ENCODE measurements around the gene RPL32. TPM values are rescaled to one million over a fixed set of nuclear protein-coding genes. Genes with fewer than 3 reads are reported as not detected.

RPL32 gene
- total and polyA plus RNA-seq, 9 of the 15 experiments (the other 6 are each of a cell fraction or from before 2014, with no cell fraction given): 2,738 to 6,200 (median 4,286) TPM

DNA sequence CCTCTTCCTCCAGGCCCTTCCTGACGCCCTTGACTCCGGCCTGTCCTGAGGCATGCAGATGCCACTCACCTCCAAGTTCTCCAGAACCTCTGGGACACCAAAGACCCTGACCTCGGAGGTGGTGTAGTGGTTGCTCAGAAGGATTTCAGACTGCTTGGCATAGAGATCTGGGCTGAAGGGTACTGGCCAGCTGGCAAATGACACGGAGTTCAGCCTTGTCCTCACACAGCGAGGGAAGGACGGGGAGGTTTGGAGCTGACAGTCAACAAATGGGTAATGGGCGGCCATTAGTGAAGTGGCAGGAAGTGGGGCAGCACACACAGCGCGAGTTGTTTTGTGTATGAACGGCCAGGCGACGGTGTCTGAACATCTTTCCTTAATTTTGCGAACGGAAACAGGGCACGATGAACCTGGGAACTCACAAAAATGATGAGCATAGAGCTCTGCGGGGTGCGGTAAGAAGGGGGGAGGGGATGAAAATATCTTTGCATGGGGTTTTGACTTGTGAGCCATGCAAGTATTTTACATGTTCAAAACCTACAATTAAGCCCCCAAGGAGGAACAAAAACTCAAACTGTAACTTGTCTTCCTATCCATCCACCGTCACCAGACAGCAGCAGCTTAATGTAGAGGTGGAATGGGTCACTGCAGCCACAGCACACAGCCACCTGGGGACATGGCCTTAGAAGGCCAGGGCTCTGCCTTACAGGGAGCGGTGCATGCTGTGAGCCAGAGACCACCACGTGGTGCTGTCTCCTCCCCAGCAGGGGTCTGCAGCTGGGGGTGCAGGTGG is 43.6 kb upstream of the RPL32 start (continued):
- TF ChIP-seq ZBTB7A (IDR thresholded peaks at IDR 0.05; ENCODE audit: borderline replicate concordance, control insufficient read depth, low read depth, low read length): 0 out of 2 replicates have a peak, but pooled peaks have one; percentile 23
- TF ChIP-seq, protein P1, sequence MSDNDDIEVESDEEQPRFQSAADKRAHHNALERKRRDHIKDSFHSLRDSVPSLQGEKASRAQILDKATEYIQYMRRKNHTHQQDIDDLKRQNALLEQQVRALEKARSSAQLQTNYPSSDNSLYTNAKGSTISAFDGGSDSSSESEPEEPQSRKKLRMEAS (CRISPR knock-in tag; IDR thresholded peaks at IDR 0.05): peak; percentile 14; the same call in 1 of the 2 replicates

DNA sequence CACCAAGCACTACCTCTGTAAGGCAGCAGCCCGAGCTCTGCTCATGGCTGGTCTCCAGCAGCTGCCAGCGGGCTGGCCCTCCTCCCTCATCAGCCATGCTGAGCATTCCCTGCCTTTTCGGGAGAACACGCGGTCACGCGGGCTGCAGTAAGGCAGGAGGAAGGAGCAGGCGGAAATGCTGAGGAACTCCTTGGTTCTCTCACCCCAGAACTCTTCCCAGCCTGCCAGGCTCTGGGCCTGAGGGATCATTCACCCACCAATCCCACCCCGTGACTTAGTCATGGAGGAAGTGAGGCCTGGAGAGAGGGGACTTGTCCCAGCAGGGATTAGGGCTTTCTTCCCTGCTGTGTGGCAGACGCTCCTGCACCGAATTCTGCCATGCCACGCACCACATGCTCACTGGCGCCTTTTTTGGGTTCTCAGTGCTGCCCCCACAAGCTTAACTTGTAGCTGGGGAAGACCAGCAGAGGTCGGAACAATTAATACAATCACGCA is 42.9 kb upstream of the RPL32 start:
- ChIA-PET POLR2A (interaction anchor here (0.6 kb wide), 1 partner anchor 16 kb away, joined by 3 read pairs; no protein-coding TSS in a partner anchor), CTCF (ENCODE audit: low intra/inter-chr PET ratio) (no interaction called here)
- Histone ChIP-seq H3K79me2 (ENCODE audit: control insufficient read depth, insufficient read depth, low read length) (no peaks in the 10 kb centered on the region), H3K4me1 (replicated peaks in 1 of 2; ENCODE audit: control insufficient read depth in 2 of 2, insufficient read depth in 2 of 2, low read length in 2 of 2) (peaks cover 31 to 61% of the 10 kb centered on the region in 2 experiments; a peak in 4 of 5 replicates), H3K9me3 (replicated peaks; ENCODE audit: control insufficient read depth, insufficient read depth, low read depth, low read length) (0 out of 2 replicates have a peak, but pooled peaks cover 3% of the 10 kb centered on the region), H3K9me1 (ENCODE audit: control insufficient read depth, insufficient read depth, low read length) (no peaks in the 10 kb centered on the region), H3K4me2 (ENCODE audit: insufficient read depth, low read length) (no peak overlapping the region), H3K27ac (ENCODE audit: extremely low read depth, low read depth, low read length) (no peak overlapping the region), H3K36me3 (ENCODE audit: control insufficient read depth, insufficient read depth, low read length) (no peaks in the 10 kb centered on the region), H4K20me1 (replicated peaks; ENCODE audit: control insufficient read depth, insufficient read depth, low read length) (no peaks in the 10 kb centered on the region), H3K4me3 (no peak overlapping the region), H2AFZ (ENCODE audit: low read depth, low read length) (no peak overlapping the region; the same call in 1 of the 2 replicates), H3K27me3 (ENCODE audit: control insufficient read depth in 2 of 2, insufficient read depth in 2 of 2, low read length in 2 of 2) (no peaks in the 10 kb centered on the region), H3K9ac (ENCODE audit: insufficient read depth in 1 of 2, low read depth in 2 of 2, low read length in 2 of 2) (peak overlapping the region in 1 of 2 experiments; percentile 32; a peak in 2 of 4 replicates)
- TF ChIP-seq, protein P2, sequence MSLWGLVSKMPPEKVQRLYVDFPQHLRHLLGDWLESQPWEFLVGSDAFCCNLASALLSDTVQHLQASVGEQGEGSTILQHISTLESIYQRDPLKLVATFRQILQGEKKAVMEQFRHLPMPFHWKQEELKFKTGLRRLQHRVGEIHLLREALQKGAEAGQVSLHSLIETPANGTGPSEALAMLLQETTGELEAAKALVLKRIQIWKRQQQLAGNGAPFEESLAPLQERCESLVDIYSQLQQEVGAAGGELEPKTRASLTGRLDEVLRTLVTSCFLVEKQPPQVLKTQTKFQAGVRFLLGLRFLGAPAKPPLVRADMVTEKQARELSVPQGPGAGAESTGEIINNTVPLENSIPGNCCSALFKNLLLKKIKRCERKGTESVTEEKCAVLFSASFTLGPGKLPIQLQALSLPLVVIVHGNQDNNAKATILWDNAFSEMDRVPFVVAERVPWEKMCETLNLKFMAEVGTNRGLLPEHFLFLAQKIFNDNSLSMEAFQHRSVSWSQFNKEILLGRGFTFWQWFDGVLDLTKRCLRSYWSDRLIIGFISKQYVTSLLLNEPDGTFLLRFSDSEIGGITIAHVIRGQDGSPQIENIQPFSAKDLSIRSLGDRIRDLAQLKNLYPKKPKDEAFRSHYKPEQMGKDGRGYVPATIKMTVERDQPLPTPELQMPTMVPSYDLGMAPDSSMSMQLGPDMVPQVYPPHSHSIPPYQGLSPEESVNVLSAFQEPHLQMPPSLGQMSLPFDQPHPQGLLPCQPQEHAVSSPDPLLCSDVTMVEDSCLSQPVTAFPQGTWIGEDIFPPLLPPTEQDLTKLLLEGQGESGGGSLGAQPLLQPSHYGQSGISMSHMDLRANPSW (CRISPR knock-in tag; IDR thresholded peaks at IDR 0.05): no peak
- TF ChIP-seq, protein P3, sequence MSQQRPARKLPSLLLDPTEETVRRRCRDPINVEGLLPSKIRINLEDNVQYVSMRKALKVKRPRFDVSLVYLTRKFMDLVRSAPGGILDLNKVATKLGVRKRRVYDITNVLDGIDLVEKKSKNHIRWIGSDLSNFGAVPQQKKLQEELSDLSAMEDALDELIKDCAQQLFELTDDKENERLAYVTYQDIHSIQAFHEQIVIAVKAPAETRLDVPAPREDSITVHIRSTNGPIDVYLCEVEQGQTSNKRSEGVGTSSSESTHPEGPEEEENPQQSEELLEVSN (IDR thresholded peaks at IDR 0.05; ENCODE audit: borderline replicate concordance in 1 of 2, extremely low read depth in 1 of 2, insufficient read depth in 1 of 2, insufficient read length in 1 of 2, low read depth in 1 of 2, low read length in 1 of 2, poor library complexity in 1 of 2, severe bottlenecking in 1 of 2): peak in 1 of 2 experiments; percentile 19
- in situ Hi-C loops (cut with MboI) (loop anchor here (25.0 kb wide), 1 partner anchor 747 kb away; no protein-coding TSS in a partner anchor), intact Hi-C loops (cut with micrococcal nuclease) (no loop called here)
- 83% methylated on average over 15 of the region's 15 CpGs for WGBS (ENCODE audit: insufficient coverage, low coverage, missing lambda C conversion rate)
- DNase-seq (ENCODE audit: extremely low read depth in 1 of 4, low spot score in 3 of 4) (no peak), ATAC-seq (no peak), FAIRE-seq (no peak)
- no TSS peak for BruUV-seq (replicated peaks)
